CD4-positive, alpha-beta T cell treated with Interleukin-4 for 4 hours (primary cell): ENCODE results near the gene TRIM45.
"Not testable (repeated sequence)": the region's sequence is repeated elsewhere in the genome, so short reads cannot be mapped to it uniquely, and the experiment has no call there.

ENCODE experiments used
- DNase-seq: peaks from one replicate; pipeline ENCODE4 v3.0.0-alpha.2; 2020

The TRIM45 gene, protein sequence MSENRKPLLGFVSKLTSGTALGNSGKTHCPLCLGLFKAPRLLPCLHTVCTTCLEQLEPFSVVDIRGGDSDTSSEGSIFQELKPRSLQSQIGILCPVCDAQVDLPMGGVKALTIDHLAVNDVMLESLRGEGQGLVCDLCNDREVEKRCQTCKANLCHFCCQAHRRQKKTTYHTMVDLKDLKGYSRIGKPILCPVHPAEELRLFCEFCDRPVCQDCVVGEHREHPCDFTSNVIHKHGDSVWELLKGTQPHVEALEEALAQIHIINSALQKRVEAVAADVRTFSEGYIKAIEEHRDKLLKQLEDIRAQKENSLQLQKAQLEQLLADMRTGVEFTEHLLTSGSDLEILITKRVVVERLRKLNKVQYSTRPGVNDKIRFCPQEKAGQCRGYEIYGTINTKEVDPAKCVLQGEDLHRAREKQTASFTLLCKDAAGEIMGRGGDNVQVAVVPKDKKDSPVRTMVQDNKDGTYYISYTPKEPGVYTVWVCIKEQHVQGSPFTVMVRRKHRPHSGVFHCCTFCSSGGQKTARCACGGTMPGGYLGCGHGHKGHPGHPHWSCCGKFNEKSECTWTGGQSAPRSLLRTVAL

DNA sequence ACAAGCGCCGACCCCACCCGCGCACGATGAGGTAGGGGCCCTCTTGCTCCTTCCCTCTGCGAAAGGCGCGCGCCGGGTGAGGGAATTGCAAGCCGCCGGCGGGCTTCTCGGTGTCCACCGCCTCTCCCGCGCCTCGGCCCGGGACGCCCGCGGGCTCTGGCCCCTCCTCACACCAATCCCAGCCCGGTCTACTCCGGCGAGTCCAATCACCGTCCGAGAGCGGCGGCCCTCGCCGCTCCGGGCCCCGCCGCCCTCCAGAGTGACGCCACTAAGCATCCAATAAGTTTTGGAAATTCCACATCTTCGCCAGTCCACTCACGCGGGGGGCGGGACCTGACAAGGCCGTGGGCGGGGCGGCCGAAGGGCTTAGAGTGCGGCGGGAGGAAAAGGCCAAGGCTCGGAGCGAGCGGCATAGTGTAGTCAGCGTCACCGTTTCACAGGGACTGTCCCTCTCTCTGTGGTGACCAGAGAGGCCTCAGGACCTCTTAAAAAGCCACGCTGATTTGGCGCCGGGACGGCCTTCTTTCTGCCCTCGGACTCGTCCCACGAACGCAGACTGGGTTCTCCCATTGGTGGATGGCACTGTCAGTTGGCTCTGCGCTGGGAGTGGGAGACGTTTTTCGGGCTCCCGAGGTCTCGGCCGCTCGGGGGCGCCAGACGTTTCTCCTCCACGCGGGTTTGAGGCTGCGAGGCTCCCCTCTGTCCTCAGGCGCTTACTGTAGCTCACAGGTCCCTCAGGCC, at the start of gene TRIM45:
TSS of gene TRIM45 (minus strand) at position 161 of the 741 bp plus-strand sequence. CDS start 548 bp downstream, outside the sequence.
- peak; percentile 88 for DNase-seq

DNA sequence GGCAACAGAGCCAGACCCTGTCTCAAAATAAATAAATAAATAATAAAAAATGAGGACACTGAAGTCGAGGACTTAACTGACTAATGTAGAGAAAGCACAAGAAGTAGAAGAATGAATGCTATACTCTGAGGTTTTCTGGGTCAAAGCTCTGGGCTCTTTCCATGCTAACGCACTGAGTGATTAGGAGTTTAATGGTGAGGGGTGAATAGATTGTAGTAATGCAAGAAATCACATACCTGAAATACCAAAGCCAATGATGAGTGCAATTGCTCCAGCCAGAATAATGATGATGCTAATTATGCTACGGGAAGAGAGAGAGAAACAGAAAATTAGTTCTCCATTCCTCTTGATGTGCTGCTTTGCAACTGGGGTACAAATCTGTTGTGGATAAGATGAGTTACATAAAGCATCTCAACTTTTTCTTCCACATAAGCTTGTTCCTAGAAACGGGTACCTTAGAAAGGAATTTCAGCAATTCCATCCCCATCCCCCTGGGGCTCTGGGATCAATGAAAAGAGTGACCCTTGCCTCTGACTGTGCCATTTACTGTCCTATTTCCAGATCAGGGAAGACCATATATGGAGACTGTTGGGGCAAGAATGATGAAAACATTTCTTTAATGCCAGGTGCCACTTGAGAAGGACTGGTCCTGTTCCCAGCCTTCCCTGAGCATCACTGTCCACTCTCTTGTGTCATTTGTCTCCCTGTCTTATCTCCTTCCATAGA, 48.5 kb upstream of the TRIM45 start:
- DNase-seq: no peak

DNA sequence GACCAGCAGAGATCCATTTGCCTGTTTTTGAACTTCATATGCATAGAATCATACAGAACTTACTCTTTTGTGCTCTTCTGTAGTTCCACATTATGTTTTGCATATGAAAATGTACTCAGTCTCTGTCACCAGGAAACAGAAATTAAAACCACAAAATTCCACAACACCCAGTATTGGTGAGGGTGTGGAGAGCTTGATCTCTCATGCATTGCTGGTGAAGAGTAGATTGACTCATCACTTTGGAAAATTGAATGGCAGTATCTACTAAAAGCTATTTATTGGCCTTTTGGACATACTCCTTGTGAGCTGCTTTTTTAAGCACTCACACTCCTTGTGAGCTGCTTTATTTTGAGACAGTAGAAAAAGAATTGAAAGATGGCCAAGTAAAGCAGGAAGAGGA, 45.9 kb upstream of the TRIM45 start:
- no peak for DNase-seq

DNA sequence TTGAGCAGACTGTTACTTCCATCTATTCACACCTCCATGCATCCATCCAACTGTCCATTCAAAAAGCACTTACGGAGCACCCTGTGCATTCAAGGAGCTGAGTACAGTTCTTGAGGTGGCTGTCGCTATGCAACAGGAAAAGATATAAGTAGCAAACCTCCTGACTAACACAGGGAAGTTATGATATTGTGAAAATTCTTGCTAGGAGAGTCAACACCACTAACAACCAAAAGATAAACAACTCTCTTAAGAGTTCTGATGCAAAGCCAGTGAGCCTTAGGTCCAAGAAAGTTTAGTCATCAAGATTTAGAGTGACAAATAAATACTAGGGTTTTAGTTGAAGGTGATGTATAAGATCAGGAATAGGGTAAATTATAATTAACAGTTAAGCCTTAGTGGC, 44.5 kb upstream of the TRIM45 start:
- DNase-seq: no peak

DNA sequence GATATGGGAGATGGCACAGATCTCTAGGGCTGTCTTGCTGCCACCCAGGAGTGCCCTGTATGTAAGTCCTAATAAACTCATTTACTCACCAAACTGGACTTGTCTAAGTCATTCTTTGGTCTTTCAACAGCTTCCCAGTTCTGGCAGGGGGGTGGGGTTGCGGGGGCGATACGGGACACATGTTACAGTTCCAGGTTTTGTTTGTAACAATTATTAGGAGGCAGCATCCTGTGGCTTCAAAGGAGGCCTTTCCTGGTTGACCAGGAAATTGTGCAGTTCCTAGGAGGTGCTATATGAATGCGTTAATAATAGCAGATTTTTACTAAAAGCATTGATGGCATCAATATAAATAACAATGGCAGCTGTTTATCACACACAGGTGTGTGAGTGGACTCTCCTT, 42.7 kb upstream of the TRIM45 start:
- no peak for DNase-seq

DNA sequence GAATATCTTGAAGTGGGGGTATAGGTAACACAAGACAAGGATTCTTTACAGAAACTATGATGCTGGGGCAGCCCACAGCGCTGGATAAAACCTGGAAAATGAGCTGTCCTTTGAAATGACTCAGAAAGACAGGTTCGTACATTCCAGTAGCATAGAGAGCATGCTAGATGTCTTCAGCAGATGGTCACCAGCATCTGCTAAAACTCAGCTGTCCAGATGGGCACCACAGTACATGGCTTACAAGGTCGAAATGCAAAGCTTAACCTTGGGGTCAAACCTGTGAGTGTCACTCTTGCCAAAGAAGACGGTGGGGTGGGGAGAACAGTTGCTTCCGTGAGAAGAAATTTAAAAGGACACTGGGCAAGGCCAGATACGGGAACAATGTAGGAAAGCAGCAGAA, 41.3 kb upstream of the TRIM45 start:
- no peak for DNase-seq

DNA sequence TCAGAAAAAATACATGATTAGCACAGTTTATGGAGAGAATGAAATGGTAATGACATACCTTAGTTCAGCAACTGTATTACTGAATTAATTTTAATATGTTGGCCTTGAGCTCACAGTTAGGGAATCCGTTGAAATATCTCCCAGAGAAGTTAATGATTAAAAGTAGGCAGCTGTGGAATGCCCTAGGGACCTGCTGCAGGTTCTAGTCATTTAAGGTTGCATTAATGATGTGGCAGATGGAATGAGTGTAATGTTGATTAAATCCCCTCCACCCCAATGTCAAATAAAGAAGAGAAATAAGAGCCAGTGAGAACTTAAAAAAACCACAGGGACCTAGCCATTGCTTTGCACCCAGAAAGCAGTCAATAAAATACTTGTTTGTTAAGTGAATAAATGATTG, 40.3 kb upstream of the TRIM45 start:
- DNase-seq: no peak

DNA sequence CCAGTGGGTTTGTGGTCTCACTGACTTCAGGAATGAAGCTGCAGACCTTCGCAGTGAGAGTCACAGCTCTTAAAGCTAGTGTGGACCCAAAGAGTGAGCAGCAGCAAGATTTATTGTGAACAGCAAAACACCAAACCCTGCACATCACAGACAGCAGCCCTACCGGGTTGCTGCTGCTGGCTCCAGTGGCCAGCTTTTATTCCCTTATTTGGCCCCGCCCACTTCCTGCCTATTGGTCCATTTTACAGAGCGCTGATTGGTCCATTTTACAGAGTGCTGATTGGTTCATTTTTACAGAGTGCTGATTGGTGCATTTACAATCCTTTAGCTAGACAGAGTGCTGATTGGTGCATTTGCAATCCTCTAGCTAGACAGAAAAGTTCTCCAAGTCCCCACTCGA, 29.8 kb upstream of the TRIM45 start:
- not testable (repeated sequence) for DNase-seq

DNA sequence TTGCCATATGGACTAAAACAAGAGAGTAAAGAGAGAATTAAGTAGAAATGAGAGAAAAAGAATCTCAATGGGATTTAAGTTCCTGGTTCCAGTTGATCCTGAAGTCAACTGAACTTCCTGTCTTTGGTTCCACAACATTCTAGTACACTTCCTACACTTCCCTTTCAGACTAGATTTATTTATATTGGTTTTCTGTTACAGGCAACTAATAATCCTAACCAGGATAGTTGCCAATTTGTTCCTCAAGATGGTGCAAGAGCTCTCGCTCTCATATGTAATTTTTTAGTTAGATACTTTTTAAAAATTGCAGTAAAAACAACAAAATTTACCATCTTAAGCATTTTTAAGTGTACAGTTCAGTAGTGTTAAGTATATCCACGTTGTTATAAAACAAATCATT, 28.8 kb upstream of the TRIM45 start:
- DNase-seq: no peak

DNA sequence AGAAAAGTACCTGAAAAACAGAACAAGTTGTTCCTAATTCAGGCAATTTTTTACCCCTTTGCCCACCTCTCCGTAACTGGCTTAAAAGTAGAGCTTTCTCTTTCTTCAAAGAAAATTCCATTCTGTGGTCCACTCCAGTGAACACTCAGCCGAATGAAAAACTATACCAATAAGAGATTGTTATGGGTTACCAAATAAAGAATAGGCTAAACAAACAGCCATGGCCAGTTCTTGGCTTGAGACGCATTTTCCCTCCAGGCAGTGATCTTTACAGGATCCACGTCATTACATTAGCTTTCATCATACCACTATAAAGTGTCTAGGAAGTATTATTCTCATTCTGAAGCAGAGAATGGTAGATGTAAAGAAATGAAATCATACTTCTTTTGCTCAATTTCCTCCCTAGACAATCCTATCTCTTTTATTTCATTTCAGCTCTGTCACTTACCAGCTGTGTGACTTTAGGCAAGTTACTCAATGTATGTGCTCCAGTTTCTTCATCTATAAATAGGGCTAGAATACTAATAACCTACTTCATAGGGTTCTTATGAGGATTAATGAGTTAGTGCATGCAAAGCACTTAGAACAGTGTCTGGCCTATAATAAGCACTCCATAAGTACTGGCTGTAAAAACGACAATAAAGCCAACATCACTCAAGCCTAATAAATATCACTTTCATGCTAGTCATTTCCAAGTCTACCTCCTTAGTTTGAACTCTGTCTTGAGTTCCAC, 26.5 kb upstream of the TRIM45 start:
- no peak for DNase-seq

DNA sequence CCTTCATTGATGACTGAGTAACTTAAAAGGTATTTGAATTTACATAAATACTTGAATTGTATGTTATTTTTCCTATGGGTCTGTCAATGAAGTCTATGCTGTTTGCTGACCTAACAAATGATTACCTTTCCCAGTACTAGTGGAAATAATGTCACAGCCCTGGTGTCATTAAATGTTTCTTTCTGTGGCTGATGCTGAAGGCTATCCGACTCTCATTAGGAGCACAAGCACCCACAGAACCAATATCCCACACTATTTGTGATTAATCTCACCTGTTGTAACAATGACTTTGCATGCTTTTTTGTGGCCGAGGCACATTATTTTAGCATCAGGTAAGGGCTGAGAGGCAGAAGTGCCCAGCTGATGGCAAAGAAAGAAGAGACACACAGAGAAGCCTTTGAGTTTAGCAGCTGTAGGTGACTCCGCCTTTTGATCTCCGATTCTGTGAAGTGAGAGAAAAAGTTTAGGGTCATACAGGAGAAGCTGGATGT, 25.8 kb upstream of the TRIM45 start:
- no peak for DNase-seq

DNA sequence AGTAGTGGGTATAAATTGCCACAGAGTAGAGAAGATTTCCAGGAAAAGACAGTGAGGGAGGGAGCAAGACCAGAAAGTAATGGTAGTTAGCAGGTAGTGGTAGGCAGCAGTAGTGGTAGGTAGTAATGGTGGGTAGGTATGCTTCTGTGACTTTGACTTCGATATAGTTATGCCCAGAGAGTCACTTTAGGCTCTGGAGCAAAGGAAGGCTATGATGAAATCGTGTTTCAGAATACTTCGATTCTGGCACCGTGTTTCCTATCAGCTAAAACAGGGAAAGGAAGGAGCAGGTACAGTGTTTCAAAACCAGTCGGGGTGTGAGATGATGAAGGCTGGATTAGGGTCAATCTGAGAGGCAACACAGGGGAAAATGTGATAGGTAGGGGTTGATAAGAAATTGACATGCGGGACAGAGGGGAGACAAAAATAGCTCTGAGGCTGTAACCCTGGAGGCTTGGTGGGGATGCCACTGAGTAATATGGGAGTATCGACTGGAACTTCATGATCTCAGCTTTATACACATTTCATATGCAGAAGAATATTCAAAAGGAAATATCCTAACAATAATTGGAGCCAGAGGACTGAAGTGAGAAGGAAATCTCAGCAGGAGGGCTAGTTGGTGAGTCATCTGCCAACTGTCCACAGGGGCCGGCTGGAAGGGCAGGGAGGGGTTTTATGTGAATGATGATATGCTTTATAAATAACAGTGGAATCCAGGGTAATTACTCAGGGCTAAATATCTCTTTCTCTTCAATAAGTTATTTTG, 25.2 kb upstream of the TRIM45 start:
- no peak for DNase-seq

DNA sequence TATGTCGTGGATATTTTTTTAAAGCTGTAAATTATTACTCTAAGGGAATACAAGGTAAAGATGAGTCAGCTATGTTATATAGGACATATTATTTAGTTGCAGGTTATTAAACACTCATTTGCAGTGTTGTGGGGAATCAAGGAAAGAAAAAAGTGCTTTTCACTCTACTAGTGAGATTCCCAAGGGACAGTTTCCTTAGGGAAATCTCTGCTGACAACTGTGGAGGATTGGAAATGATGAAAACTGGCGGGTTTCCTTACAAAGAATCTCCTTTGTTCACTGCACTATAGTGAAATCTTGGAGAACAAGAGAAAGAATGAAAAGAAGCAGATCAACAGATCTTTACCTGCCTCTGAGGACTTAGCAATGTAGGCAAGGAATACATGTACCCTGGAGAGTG, 24.5 kb upstream of the TRIM45 start:
- no peak for DNase-seq

DNA sequence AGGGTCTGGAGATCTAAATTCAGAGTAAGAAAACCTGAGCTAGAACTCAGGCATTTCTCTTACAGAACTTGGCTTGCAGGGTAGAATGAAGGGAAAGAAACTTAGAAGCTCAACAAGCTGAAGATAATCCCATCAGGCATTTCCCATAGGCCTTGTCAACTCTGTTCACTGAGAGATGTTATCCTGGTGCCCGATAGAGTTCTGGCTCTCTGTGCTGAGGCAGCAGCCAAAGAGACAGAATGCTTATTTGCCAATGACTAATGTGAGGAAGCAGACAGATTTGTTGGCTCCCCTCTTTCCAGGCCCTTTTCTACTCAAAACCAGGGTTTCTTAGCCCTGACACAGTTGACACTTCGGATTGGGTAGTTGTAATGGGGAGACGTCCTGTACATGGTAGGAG, 22.3 kb upstream of the TRIM45 start:
- no peak for DNase-seq

DNA sequence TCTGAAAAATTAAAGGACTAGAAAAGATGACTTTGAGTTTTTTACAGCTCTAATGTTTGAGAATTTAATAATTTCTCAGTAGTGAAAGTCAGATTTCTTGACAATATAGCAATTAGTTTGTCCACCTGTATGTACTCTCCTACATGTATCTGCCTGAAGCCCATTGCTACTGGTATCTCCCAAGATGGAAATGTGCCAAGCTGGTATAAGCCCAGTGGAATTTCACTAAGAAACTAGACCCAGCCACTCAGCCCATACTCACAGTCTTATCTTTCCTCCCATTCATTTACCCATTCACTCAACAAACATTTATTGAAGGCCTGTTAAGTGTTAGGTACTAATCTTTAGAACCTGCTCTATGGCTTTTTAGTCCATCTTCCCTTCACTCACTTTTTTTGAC, 21.6 kb upstream of the TRIM45 start:
- DNase-seq: no peak

DNA sequence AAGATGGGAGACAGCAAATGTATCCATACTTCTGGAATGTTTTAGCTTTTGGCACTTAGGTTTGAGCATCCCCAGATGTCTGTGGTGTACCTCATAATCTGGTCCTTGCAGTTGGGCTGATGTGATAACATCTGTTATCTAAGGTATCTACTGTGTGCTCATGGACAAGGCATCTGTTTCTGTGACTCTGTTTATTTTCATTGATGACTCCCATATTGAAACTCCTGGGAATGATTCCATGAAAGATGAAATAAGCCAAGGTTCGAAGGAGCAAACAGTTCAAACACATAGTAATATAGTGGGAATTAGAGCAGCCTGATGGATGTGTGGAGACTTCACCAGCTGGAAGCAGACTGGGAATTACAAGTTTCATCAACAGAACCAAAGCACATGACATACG, 20.7 kb upstream of the TRIM45 start:
- no peak for DNase-seq

DNA sequence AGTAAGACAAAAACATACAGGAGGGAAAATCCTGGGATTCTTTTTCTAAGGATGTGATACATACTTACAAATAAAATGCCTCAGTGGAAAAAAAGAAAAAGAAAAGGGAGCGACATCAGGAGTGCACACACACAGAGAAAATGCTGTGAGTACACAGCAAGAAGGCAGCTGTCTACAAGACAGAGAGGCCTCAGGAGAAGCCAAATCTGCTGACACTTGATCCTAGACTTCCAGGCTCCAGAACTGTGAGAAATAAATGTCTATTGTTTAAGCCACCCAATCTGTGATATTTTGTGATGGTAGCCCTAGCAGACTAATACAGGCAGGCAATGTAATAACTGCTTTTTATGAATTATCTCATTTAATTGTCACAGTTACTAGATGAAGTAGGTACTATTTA, 17.0 kb upstream of the TRIM45 start:
- DNase-seq: no peak

DNA sequence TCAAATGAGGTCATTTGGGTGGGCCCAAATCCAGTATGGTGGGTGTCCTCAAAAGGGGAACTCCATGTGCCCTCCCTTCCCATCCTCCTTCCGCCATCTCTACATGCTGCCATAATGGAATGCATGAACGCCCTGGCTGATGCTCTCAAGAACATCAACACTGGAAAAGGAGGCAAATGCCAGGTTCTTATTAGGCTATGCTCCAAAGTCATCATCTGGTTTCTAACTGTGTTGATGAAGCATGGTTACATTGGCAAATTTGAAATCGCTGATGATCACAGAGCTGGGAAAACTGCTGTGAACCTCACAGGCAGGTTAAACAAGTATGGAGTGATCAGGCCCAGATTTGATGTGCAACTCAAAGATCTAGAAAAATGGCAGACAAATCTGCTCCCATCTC, 16.6 kb upstream of the TRIM45 start:
- DNase-seq: no peak

DNA sequence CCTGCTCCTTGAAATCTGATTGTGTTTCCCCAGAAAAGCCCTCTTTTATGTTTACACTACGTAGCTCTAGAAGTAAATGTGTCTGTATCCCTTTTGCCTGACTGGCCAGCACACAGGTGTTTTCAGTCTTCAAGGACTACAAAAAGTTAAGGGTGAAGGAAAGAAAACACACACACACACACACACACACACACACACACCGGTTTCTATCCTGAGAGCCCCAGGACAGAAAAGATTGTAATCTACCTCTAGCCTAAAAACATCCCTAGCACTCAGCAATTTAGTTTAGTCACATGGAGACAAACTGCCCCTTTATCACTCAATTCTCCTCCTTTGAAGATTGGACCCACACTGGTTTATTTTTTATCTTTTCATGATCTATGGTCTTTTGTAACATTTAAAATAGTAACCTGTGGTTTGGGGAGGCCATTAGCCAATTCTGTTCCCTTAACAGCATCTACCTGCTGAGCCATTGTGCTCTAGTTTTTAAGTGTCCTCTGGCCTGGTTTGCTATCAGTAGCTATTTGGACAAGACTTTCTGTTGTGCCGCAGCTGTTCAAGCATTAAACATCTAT, 15.8 kb upstream of the TRIM45 start:
- DNase-seq: no peak

DNA sequence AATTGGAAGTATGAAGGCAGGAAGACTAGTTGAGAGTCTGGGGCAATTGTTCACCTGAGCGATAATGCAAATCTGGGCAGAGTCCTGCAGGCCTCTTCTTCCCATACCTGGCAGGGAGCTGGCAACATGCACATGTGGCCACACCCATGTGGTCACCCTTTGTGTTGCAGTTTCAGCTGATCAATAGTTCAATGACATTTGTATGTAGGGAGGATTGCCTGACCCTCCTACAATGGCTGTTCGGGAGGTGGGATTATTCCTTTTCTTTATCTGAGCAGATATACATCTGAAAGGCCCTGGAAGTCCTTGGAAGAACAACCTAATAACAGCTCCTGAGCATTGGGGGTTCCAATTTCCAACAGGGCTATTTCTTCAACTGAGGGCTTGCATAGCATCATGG, 15.2 kb upstream of the TRIM45 start:
- no peak for DNase-seq

DNA sequence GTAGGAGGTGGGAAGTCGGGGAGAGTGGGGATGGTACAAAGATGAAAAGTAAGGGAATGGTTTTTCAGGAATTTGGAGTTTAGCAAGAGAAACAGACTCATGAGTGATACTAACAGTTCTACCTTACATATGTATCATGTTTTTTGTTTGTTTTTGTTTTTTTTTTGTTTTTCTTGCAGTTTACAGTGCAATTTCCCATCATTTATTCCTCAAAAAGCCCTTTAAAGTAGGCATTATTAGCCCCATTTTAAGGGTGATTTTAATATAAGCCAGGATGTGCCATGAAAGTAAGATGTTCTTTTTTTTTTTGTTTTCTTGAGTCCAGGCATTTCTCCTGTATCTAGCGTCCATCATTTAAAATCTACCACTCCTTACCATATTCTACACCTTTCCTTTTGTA, 13.8 kb upstream of the TRIM45 start:
- DNase-seq: no peak
